Measurements from ENCODE around the gene SPG11. TPM values are rescaled to one million over a fixed set of nuclear protein-coding genes. Genes with fewer than 3 reads are reported as not detected.

The SPG11 gene
- total RNA-seq, 1 experiment from 2014 or later = 38.3 TPM

DNA sequence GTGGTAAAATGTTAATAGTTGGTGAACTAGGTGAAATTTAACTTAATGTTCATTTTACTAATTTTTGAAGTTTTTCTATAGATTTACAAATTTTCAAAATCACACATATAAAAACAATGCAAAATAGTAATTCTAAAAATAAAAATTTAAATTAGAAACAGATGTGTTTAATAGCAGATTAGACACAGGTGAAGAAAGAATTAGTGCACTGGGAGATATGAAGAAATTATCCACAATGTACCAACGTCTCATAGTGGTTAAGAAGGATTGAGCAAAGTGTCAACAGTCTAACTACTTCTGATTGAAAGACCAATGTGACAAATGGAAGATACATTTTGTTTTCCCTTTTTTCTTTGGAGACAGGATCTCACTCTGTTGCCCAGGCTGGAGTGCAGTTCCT lies 26.5 kb downstream of the SPG11 start:
- Histone ChIP-seq H3T11ph (ENCODE audit: low read length) (no peak overlapping the region), H3K23ac (ENCODE audit: insufficient read length, low read depth, low read length) (no peak overlapping the region), H3K4ac (ENCODE audit: low read depth, low read length) (no peak overlapping the region), H3K9ac (ENCODE audit: extremely low read depth, insufficient read length, low read length) (no peak overlapping the region), H3K9me3 (ENCODE audit: control insufficient read depth, low read depth, low read length) (no peaks in the 10 kb centered on the region), H2BK12ac (ENCODE audit: insufficient read length, low read depth, low read length) (no peak overlapping the region), H3K56ac (ENCODE audit: insufficient read length, low read depth, low read length) (no peak overlapping the region), H2AFZ (ENCODE audit: low read length) (no peak overlapping the region), H3K14ac (ENCODE audit: insufficient read depth, low read length) (no peak overlapping the region), H4K20me1 (ENCODE audit: control insufficient read depth, insufficient read depth, insufficient read length) (no peaks in the 10 kb centered on the region), H2BK20ac (ENCODE audit: low read depth, low read length, poor library complexity, severe bottlenecking) (no peak overlapping the region), H3K79me2 (ENCODE audit: insufficient read depth, low read length) (no peaks in the 10 kb centered on the region), H3K27ac (ENCODE audit: insufficient read length, low read depth, low read length) (no peak overlapping the region), H3K79me1 (ENCODE audit: insufficient read depth, low read depth, low read length, poor library complexity, severe bottlenecking) (no peaks in the 10 kb centered on the region), H3K4me2 (ENCODE audit: insufficient read depth, insufficient read length, low read length) (no peak overlapping the region), H3K27me3 (ENCODE audit: insufficient read depth, low read length) (no peaks in the 10 kb centered on the region), H2BK15ac (ENCODE audit: low read depth, low read length) (no peak overlapping the region), H4K91ac (ENCODE audit: insufficient read length, low read depth, low read length) (no peak overlapping the region), H4K5ac (ENCODE audit: insufficient read length, low read depth, low read length) (no peak overlapping the region), H2BK5ac (ENCODE audit: insufficient read length, low read length) (no peak overlapping the region), H3K23me2 (ENCODE audit: insufficient read length, low read depth, low read length, poor library complexity, severe bottlenecking) (no peaks in the 10 kb centered on the region), H3K18ac (ENCODE audit: insufficient read length, low read depth, low read length) (no peak overlapping the region), H2AK5ac (ENCODE audit: insufficient read length, low read length) (no peak overlapping the region), H4K8ac (replicated peaks; ENCODE audit: insufficient read length, low read depth, low read length) (no peak overlapping the region), H2BK120ac (ENCODE audit: low read depth, low read length, poor library complexity, severe bottlenecking) (no peak overlapping the region), H3K4me1 (ENCODE audit: insufficient read depth, low read length) (no peaks in the 10 kb centered on the region)
- DNase-seq = no peak
- peaks cover 3% of the 10 kb centered on the region in 2 experiments; a peak in 2 of 5 replicates for H3K9me3 Mint-ChIP-seq
- H3K36me3 Mint-ChIP-seq (ENCODE audit: insufficient read depth in 1 of 3, low read depth in 3 of 3) = peaks cover 20 to 53% (median 45%) of the 10 kb centered on the region in 3 experiments
- TF ChIP-seq, protein P1, sequence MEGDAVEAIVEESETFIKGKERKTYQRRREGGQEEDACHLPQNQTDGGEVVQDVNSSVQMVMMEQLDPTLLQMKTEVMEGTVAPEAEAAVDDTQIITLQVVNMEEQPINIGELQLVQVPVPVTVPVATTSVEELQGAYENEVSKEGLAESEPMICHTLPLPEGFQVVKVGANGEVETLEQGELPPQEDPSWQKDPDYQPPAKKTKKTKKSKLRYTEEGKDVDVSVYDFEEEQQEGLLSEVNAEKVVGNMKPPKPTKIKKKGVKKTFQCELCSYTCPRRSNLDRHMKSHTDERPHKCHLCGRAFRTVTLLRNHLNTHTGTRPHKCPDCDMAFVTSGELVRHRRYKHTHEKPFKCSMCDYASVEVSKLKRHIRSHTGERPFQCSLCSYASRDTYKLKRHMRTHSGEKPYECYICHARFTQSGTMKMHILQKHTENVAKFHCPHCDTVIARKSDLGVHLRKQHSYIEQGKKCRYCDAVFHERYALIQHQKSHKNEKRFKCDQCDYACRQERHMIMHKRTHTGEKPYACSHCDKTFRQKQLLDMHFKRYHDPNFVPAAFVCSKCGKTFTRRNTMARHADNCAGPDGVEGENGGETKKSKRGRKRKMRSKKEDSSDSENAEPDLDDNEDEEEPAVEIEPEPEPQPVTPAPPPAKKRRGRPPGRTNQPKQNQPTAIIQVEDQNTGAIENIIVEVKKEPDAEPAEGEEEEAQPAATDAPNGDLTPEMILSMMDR (conservative IDR thresholded peaks at IDR 0.05) = no peak
- H3K27me3 Mint-ChIP-seq (ENCODE audit: low read depth) = no peaks in the 10 kb centered on the region
- no peak overlapping the region for H3K27ac Mint-ChIP-seq
- H3K4me3 Mint-ChIP-seq = no peak overlapping the region
- WGBS (ENCODE audit: extremely low coverage, insufficient read length, low lambda C conversion rate) = no CpG with 5 or more reads among the region's 1 CpG
- no peaks in the 10 kb centered on the region for H3K4me1 Mint-ChIP-seq
